Keratinocyte (primary cell): ENCODE data around the gene MPND. TPM values are rescaled to one million over a fixed set of nuclear protein-coding genes. Genes with fewer than 3 reads are reported as not detected.
A peak's percentile ranks its signal among the peaks of the same experiment; 100 is the strongest.

Experiments used
- DNase-seq: peaks from one replicate; pipeline ENCODE4 v3.0.0-alpha.2; 2011; ENCODE audit warnings: low read depth, missing footprints, low spot score
- FAIRE-seq: peaks from 2 replicates; lab custom pipeline; 2011; peaks lifted over from hg19 to GRCh38; lab: Jason Lieb, UNC
- H2AFZ ChIP-seq: 2 replicates; pipeline ENCODE4 v1.6.0; 2012; ENCODE audit warnings: low read length, control low read depth, inconsistent platforms; ENCODE audit not compliant: control insufficient read depth
- H3K27ac ChIP-seq: 2 replicates; pipeline ENCODE4 v1.5.1; 2011; ENCODE audit warnings: low read length; ENCODE audit not compliant: control insufficient read depth, insufficient read depth
- H3K27me3 ChIP-seq: 3 replicates; pipeline ENCODE4 v1.6.0; 2011; ENCODE audit warnings: low read length; ENCODE audit not compliant: control insufficient read depth, insufficient read depth; ENCODE audit errors: extremely low read depth
- H3K36me3 ChIP-seq, 2 experiments: 2 replicates in 1 of 2; 3 replicates in 1 of 2; pipeline ENCODE4 v1.5.1; 2011; ENCODE audit warnings: low read length in 2 of 2, mild to moderate bottlenecking in 1 of 2; ENCODE audit not compliant: control insufficient read depth in 2 of 2, insufficient read depth in 2 of 2; ENCODE audit errors: extremely low read depth in 1 of 2
- H3K4me1 ChIP-seq: 3 replicates; pipeline ENCODE4 v1.5.1; 2011; ENCODE audit warnings: low read length; ENCODE audit not compliant: control insufficient read depth, insufficient read depth; ENCODE audit errors: extremely low read depth
- H3K4me2 ChIP-seq: 3 replicates; pipeline ENCODE4 v1.6.0; 2011; ENCODE audit warnings: low read depth, low read length; ENCODE audit not compliant: control insufficient read depth, insufficient read depth; ENCODE audit errors: extremely low read depth
- H3K4me3 ChIP-seq, 3 experiments: fragments of 200-600 bp in 1 of 3; sonication (generic) in 1 of 3; 2 replicates in 2 of 3; 3 replicates in 1 of 3; pipeline ENCODE4 v1.5.1; 2011 to 2016; ENCODE audit warnings: low read length in 3 of 3, mild to moderate bottlenecking in 3 of 3, control low read depth in 2 of 3, inconsistent platforms in 1 of 3, low read depth in 1 of 3, mixed read lengths in 1 of 3, mixed run types in 1 of 3, moderate library complexity in 1 of 3; ENCODE audit not compliant: control insufficient read depth in 2 of 3, insufficient read depth in 2 of 3; ENCODE audit errors: extremely low read depth in 1 of 3
- H3K79me2 ChIP-seq: 2 replicates; pipeline ENCODE4 v1.6.0; 2012; ENCODE audit warnings: low read length; ENCODE audit not compliant: control insufficient read depth, insufficient read depth
- H3K9ac ChIP-seq: 3 replicates; pipeline ENCODE4 v1.6.0; 2011; ENCODE audit warnings: low read length; ENCODE audit not compliant: control insufficient read depth, insufficient read depth; ENCODE audit errors: extremely low read depth
- H3K9me1 ChIP-seq: 3 replicates; pipeline ENCODE4 v1.6.0; 2011; ENCODE audit warnings: low read length; ENCODE audit not compliant: control insufficient read depth, insufficient read depth; ENCODE audit errors: extremely low read depth
- H3K9me3 ChIP-seq: 2 replicates; pipeline ENCODE4 v1.5.1; 2012; ENCODE audit warnings: low read depth, low read length; ENCODE audit not compliant: control insufficient read depth
- H4K20me1 ChIP-seq: 3 replicates; pipeline ENCODE4 v1.6.0; 2011; ENCODE audit warnings: low read length; ENCODE audit not compliant: control insufficient read depth, insufficient read depth; ENCODE audit errors: extremely low read depth
- EZH2 ChIP-seq: IDR thresholded peaks from one replicate; pipeline ENCODE4 v1.6.1; 2012; ENCODE audit warnings: inconsistent platforms, mild to moderate bottlenecking, low read length, moderate library complexity
- dilution Hi-C: fragments of 300-500 bp; cut with MboI; formaldehyde crosslinking; loops from one replicate; pipeline ENCODE4 v1.7.0; 2020; ENCODE audit warnings: low sequenced_read_pairs; ENCODE audit not compliant: extremely low pct_ligation_motif_present
- polyA plus RNA-seq, 5 experiments: library from polyadenylated mRNA; depleted of rRNA in 3 of 5; stranded (reverse) in 3 of 5; stranded (forward) in 1 of 5; unstranded in 1 of 5; fragments of >200 nt; gene quantifications; 1 replicate in 1 of 5; 2 replicates in 3 of 5; 3 replicates in 1 of 5; pipeline versions ENCODE4 v1.2.1 to v1.2.3, GENCODE V29; 2011 to 2012; ENCODE audit warnings: missing spikeins in 2 of 5, low read depth in 1 of 5, low replicate concordance in 1 of 5
- TF ChIP-seq, protein P1 (sequence below), 3 experiments: IDR thresholded peaks in 1 of 3; conservative IDR thresholded peaks in 1 of 3; optimal IDR thresholded peaks in 1 of 3; 2 replicates in 2 of 3; 3 replicates in 1 of 3; pipeline versions ENCODE3 to v1.5.1; 2011; ENCODE audit warnings: low read length in 3 of 3, mild to moderate bottlenecking in 3 of 3, moderate library complexity in 2 of 3, control low read depth in 1 of 3, inconsistent platforms in 1 of 3; ENCODE audit not compliant: insufficient read depth in 2 of 3; ENCODE audit errors: extremely low read depth in 1 of 3

MPND gene
- polyA plus RNA-seq, 1 donor (not counting 4 experiments of a cell fraction or from before 2014, with no cell fraction given), result 4.2 TPM

DNA sequence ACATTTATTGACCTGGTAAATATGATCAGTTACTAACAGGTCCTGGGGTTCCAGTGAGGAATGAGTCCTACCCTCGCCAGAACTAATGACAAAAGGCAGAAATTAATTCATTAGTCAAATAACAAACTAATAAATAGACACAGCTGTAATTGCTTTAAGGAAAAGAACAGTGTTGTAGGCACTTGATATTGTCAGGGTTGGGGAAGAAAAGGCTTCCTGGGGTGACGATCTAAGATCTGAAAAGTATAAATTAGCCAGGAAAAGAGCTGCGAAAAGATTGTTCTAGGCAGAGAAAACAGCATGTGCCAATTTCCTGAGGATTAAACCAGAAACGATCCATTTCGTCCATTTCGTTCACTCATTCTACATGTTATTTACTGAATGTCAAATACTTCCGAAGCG, 58.4 kb downstream of the MPND start:
- FAIRE-seq (no peak), DNase-seq (no peak)
- H3K9me1 ChIP-seq, result no peaks in the 10 kb centered on the region
- TF ChIP-seq, protein P1, sequence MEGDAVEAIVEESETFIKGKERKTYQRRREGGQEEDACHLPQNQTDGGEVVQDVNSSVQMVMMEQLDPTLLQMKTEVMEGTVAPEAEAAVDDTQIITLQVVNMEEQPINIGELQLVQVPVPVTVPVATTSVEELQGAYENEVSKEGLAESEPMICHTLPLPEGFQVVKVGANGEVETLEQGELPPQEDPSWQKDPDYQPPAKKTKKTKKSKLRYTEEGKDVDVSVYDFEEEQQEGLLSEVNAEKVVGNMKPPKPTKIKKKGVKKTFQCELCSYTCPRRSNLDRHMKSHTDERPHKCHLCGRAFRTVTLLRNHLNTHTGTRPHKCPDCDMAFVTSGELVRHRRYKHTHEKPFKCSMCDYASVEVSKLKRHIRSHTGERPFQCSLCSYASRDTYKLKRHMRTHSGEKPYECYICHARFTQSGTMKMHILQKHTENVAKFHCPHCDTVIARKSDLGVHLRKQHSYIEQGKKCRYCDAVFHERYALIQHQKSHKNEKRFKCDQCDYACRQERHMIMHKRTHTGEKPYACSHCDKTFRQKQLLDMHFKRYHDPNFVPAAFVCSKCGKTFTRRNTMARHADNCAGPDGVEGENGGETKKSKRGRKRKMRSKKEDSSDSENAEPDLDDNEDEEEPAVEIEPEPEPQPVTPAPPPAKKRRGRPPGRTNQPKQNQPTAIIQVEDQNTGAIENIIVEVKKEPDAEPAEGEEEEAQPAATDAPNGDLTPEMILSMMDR (optimal IDR thresholded peaks at IDR 0.05 in 1 of 3, IDR thresholded peaks at IDR 0.05 in 1 of 3, conservative IDR thresholded peaks at IDR 0.05 in 1 of 3; ENCODE audit: extremely low read depth in 1 of 3, insufficient read depth in 2 of 3, low read length in 3 of 3), result no peak
- no peak for TF ChIP-seq EZH2
- no peaks in the 10 kb centered on the region for H3K27me3 ChIP-seq
- peak overlapping the region; percentile 98 for H3K4me2 ChIP-seq
- no peaks in the 10 kb centered on the region for H3K9me3 ChIP-seq
- H3K9ac ChIP-seq, result peak overlapping the region; percentile 82
- peaks cover 71% of the 10 kb centered on the region for H3K79me2 ChIP-seq
- peaks cover 15% of the 10 kb centered on the region for H3K4me1 ChIP-seq
- peak overlapping the region; percentile 63 for H2AFZ ChIP-seq
- peak overlapping the region; percentile 27 to 78 (median 62) for H3K4me3 ChIP-seq
- H3K27ac ChIP-seq, result peak overlapping the region; percentile 86
- no peaks in the 10 kb centered on the region for H4K20me1 ChIP-seq
- dilution Hi-C loops, result no loop called here
- peaks cover 0 to 10% of the 10 kb centered on the region in 2 experiments for H3K36me3 ChIP-seq

GRCh38 chr19:4402171-4403004, 59.0 kb downstream of the MPND start, which contains the start of gene CHAF1A:
Gene CHAF1A, plus strand, starts transcription at chr19:4402640. Its CDS starts 123 bp downstream, at chr19:4402763.
- Histone ChIP-seq H3K79me2 (peaks cover 66% of the 10 kb centered on the region), H3K4me2 (peak within 1 kb of the TSS; percentile 98), H3K27me3 (no peaks in the 10 kb centered on the region), H3K4me1 (peaks cover 15% of the 10 kb centered on the region), H3K9me1 (no peaks in the 10 kb centered on the region), H3K9ac (peak within 1 kb of the TSS; percentile 94), H2AFZ (peak within 1 kb of the TSS; percentile 68), H3K36me3 (peaks cover 0 to 5% of the 10 kb centered on the region in 2 experiments), H3K9me3 (no peaks in the 10 kb centered on the region), H3K4me3 (peak within 1 kb of the TSS; percentile 79 to 88 (median 87)), H4K20me1 (no peaks in the 10 kb centered on the region), H3K27ac (peak within 1 kb of the TSS; percentile 86)
- TF ChIP-seq, protein P1 (optimal IDR thresholded peaks at IDR 0.05 in 1 of 3, IDR thresholded peaks at IDR 0.05 in 1 of 3, conservative IDR thresholded peaks at IDR 0.05 in 1 of 3; ENCODE audit: extremely low read depth in 1 of 3, insufficient read depth in 2 of 3, low read length in 3 of 3), result no peak
- no peak for TF ChIP-seq EZH2
- FAIRE-seq (peak; percentile 96), DNase-seq (peak; percentile 100)
- dilution Hi-C loops, result no loop called here
